Jurkat, Clone E6-1 (cell line): ENCODE data around the gene TRABD2A.
A peak's percentile ranks its signal among the peaks of the same experiment; 100 is the strongest.

Experiments
- DNase-seq: peaks from one replicate; pipeline ENCODE4 v3.0.0-alpha.2; 2011; ENCODE audit warnings: low read depth, low spot score
- H3K4me3 ChIP-seq: 2 replicates; pipeline ENCODE4 v1.5.1; 2011; ENCODE audit warnings: mild to moderate bottlenecking, low read length, control low read depth, moderate library complexity

Gene TRABD2A

DNA sequence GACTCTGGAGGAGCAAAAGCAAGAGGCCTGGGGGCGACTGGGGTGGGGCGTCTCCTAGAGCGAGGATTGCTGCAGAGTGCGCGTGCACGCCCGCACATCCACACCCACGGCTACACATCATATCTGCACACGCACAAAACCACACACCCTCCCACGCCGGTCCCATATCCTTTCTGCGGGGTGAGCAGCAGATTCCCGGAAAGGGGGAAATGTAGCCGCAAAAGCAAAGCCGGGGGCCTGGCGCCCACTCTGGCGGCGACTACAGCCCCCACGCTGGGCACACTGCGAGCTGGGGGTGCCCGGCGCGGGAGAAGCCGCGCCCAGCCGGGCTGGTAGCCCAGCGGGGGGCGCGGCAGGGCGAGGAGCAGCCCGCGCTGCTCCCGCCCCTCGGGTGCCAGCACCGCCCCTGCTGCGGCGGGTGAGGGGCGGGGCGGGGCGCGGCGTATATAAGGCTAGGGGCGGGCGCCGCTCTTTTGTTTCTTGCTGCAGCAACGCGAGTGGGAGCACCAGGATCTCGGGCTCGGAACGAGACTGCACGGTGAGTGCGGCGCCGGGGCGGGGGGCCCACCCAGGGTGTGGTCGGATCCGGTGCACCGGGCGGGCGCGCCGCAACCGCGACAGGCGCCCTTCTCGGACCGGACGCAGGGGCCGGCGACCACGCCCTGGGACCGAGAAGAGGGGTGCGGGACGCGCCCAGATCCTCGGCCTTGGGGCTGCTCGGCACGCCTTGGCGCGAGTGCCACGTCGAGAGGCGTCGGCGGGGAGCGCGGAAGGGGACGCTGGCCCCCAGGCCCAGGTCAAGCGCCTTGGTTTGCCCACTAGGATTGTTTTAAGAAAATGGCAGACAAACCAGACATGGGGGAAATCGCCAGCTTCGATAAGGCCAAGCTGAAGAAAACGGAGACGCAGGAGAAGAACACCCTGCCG lies 24.6 kb upstream of the TRABD2A start, which contains the start of gene TMSB10:
Gene TMSB10, plus strand, starts transcription at position 476 of the 927 bp plus-strand sequence.
- DNase-seq, result peak; percentile 66
- peak within 1 kb of the TSS; percentile 79 for H3K4me3 ChIP-seq

DNA sequence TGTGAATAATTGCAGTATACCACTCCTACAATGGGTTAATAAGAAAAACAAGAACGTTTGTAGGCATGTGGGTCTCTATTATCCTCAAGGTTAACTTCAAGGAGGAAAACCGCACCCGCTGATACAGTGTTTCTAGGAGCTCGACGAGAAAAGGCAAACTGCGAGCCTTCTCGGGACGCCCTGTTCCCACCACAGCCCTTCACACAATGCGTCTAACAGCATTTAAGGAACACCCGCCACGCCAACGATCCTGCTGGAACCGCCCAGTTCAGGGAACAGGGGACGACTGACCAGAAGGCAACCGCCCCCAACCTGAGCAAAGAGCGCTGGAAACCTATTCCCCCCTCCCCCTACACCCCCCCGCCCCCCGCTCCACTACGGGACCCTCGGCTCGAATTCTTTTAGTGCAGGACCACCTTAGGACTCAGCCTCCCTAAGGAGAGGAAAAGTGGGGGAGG lies 23.9 kb upstream of the TRABD2A start:
- H3K4me3 ChIP-seq, result peak overlapping the region; percentile 79
- peak; percentile 57 for DNase-seq

DNA sequence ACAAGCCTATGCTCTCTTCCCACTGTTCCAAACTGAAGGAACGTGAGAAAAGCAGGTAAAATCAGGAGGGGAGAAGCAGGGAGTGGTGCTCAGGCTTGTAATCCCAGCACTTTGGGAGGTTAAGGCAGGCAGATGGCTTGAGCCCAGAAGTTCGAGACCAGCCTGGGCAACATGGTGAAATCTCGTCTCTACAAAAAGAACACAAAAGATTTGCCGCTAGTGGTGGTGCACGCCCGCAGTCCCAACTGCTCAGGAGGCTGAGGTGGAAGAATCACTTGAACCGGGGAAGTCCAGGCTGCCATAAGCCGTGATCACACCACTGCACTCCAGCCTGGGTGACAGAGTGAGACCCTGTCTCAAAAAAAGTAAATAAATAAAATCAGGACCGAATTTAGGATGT lies 23.3 kb upstream of the TRABD2A start:
- H3K4me3 ChIP-seq, result no peak overlapping the region
- no peak for DNase-seq

DNA sequence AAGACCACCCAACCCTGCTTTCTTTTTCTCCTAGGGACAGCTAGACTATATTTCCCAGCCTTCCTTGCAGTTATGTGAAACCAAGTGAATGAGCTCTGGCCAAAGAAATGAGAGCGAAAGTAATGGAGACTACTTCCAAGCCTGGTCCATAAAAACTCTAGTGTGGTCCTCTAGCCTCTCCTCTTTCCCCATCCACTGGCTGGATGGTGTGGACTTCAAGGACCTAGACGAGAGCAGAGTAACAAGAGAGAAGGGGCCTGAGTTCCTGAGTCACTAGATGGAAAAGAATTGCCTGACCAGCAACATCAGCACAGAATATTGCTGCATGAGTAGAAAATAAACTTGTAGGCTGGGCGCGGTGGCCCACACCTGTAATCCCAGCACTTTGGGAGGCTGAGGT lies 21.6 kb upstream of the TRABD2A start:
- DNase-seq, result no peak
- no peak overlapping the region for H3K4me3 ChIP-seq

DNA sequence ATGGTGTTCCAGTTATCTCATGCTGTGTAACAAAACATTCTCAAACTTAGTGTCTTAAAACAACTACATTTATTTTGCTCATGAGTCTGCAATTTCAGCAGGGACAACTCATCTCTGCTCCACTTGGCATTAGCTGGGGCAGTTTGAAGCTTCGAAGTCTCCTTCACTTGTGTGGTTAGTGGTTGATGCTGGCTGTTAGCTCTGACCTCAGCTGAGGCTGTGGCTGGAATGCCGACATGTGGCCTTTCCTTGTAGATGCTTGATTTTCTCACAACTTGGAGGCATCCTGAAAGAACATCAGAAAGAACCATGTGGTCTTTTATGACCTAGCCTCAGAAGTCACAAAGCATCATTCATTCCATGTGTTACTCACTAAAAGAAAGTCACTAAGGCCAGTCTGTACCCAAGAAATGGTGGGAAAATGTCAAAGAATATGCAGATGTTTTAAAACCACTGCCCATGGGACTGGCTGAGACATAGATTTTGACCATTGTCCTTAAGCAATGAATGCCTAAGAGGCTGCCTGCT lies 20.8 kb upstream of the TRABD2A start:
- H3K4me3 ChIP-seq, result no peak overlapping the region
- no peak for DNase-seq

DNA sequence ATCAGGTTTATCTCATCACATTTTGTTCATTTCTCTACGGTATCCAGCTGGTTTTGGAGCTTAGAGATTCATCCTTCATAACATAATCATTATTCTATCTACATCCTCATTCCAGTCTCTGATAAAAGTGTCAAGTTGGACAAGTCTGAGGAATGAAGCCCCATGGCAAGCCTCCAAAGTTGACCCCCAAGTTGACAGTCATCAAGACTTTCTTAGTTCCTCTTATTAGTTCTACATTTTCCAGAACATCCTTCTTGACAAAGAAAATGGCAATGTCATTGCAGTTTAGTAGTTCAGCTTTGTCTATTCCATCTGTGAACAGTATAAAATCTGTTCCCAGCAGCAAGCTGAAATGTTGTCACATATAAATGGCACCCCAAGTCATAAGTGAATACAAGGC lies 20.1 kb upstream of the TRABD2A start:
- no peak for DNase-seq
- H3K4me3 ChIP-seq, result no peak overlapping the region

DNA sequence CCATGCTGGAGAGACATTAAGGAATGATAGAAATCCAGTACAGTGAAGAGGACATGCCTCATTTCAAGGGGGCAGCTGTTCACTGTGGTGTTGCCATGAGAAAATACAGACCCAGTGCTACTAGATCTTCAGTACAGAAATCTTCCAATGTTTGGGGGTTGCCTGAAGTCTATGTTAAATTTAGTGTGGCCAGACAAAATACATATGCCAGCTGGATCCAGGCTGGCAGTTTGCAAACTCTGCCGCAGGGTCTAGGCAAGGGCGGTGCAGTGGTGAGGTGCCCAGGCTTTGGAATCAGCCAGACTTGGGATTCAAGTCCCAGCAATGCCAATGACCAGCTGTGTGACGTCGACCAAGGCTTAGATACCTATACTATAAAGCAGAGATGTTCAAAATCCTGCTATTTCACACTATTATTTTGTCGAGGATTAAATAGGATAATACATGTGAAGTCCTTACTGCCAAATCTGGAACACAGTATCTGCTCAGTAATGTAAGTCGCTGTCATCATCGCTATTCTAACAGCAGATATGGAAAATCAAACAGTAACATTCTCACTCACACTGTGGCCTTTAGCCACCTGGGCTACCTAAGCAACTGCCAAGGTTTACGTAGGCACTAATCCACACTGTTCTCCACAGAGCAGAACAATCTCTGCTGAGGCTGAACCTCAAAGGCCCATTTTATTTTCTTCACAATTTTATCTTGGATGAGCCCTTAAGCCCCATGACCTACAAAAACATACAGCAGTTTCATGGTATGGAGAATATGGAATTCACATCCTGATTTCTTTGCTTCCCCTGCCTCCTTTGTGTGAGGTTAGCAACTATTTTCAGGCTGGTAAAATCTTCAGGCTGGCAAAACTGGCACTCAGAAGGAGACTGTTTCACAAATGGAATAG lies 18.7 kb upstream of the TRABD2A start:
- DNase-seq, result no peak
- H3K4me3 ChIP-seq, result no peak overlapping the region

DNA sequence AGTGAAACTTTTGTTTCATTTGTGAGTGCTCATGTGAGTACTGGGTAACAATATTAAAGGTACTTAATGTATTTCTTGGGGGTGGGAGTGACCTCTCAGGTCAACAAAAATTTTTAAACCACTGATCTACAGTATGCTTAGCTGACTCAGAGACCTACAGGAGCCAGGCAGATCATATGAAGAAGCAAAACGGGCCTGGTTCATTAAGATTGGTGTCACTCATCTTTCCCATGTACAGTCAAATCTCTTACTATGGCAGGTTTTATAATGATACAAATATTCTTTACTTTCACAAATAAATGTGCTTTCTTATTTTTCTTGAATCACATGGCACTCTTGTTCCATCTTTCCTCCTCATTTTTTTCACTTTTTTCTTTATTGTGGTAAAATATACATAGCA lies 16.9 kb upstream of the TRABD2A start:
- H3K4me3 ChIP-seq, result no peak overlapping the region
- DNase-seq, result no peak

DNA sequence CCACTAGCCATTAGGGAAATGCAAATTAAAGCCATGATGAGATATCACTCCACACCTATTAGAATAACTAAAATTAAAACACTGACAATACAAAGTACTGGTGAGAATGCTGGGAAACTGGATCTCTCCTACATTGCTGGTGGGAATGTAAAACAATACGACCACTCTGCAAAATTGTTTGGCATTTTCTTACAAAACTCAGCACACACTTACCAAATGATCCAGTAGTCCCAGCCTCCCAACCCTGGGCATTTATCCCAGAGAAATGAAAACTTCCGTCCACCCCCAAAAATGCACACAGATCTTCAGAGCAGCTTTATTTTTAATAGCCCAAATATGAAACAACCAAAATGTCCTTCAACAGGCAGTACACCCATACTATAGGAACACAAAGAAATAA lies 15.7 kb upstream of the TRABD2A start:
- H3K4me3 ChIP-seq, result no peak overlapping the region
- DNase-seq, result no peak

DNA sequence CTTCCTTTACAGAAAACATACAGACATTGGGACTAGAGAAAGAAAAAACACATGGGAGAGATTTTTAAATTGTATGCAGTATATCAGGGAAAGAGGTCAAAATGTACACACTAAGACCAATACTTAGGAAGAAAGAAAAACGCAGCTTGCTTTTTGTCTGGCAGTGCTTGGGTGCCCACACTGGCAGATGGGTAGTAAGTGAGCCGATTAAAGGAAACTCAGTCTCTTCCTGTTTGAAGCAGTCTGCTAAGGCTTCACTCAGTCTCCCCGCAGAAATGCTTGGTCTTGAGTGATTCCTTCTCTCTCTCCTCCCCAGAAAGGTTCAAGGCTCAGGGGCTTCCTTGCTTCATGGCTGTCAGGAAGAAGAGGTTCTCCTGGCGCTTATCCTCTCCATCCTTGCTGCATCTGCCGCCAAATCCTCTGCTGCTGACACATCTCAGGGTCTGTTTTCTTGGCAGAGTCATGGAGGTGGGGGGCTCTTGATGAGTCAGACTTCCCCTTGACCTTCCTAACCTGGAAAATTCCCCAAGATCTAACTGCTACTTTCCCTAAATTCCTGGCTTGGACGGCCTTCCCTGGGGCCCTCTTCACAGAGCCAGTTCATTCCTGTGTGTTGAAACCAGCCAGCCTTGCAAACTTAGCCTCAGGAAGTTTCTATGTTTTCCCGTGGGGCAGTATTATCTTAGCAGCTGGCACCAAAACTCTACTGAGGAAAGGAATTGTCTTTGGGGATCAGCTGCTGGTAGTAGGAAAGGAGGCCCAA lies 14.1 kb upstream of the TRABD2A start:
- no peak overlapping the region; the same call in 1 of the 2 replicates for H3K4me3 ChIP-seq

DNA sequence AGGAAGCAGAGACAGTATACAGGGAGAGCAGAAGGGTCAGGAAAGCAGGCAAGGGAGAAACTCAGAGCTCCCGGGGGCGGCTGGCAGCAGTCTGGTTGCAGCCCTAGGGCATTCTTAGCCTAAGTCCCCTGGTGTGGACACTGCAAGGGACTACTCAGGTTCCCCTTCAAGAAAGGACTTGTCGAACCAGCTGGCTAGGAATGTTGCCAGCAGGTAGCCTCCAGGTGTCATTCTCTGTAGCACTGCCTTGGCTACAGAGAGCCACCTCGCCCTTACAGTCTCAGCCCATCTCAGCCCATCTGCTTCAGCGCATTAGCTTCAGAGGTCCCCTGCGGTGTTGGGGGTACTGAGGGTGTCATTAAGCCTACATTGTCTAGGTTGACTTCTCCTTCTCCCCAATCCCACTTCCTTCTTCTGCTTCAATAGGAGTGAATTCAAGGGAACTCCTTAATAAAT lies 13.3 kb upstream of the TRABD2A start:
- no peak for DNase-seq

More for the DNA sequence above, 14.1 kb upstream of the TRABD2A start:
- DNase-seq, result peak; percentile 73

DNA sequence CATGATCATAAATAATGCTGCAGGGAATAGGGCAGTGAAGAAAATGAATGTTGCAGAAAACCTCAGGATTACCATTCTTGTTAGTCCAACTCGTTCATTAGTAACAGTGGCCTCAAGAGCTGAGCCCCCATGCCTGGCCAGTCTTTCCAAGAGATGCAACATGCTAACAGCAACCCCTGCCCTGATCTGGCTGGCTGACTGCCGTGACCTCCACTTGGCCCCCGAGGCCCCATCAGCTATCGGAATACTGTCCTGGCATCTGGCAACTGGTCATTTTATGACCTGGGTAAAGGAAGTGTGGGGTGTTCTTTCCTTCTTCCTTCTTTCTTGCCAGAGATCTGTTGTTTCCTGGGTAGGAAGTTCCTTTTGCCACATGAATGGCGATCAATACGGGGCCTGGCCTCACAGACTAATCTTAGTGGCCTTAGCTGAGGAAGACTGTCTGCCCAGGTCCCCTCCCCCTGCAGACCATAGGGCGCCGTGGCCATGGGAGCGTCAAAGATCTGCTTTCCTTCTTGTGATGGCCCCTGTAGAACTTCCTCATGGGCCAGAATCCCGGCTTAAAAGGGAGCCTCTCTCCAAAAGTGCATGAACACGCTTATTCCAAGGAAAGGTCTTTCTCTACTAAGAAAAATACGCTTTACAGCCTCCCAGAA lies 10.6 kb upstream of the TRABD2A start:
- H3K4me3 ChIP-seq, result no peak overlapping the region
- DNase-seq, result no peak

More for the DNA sequence above, 13.3 kb upstream of the TRABD2A start:
- no peak overlapping the region for H3K4me3 ChIP-seq

DNA sequence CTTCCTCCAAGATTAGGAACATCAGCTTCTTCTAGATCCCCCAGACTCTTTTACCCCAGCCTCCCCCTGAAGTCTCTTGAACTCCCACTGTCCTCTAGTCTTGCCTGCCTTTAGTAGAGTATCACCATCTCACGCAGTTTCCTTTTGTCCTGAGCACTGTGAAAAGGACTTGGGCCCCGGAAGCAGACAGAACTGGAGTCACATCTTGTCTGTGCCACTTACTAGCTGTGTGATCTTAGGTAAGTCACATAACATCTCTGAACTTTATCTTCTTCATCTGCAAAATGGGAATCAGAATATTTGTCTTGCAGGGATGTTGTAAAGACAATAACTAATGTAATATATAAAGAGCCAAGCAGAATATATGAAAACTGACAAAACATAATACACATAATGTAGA lies 8.4 kb upstream of the TRABD2A start:
- H3K4me3 ChIP-seq, result peak overlapping the region; percentile 46
- no peak for DNase-seq

DNA sequence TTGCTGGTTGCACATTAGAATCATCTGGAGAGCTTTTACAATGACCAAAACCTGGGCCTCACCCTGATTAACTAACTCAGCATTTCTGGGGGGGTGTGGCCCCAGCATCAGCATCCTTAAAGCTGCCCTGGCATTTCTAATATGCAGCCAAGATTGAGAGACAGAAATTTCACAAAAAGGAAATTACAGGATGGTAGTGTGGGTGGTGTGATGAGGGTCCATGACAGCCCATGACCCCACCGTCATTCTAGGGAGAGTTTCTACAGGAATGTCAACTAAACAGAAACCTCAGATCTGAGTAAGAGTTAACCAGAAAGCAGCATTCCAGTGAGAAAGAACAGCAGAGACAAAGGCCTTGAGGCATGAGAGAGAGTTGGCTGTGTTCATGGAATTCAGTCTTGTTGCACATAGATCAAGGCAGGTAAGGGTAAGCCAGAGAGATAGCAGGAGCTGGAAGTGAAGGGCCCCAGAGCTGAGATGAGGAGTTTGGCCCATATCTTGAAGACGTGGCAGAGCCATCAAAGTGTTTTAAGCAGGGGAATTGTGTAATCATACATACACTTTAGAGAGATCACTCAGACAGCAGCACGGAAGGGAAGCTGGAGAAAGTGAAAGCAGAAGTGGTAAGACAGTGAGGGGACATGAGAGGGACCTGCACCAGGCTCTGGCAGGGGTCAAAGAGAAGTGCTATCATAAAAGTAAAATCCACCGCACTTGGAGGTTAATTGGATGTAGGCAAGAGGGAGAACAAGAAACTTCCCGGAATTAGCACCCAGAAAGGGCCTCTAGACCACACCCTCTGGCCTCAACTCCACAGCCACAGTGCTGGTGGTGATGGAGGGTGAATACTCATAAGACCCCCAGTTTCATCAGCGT lies 7.8 kb upstream of the TRABD2A start:
- DNase-seq, result peak; percentile 81
- H3K4me3 ChIP-seq, result peak overlapping the region; percentile 46

DNA sequence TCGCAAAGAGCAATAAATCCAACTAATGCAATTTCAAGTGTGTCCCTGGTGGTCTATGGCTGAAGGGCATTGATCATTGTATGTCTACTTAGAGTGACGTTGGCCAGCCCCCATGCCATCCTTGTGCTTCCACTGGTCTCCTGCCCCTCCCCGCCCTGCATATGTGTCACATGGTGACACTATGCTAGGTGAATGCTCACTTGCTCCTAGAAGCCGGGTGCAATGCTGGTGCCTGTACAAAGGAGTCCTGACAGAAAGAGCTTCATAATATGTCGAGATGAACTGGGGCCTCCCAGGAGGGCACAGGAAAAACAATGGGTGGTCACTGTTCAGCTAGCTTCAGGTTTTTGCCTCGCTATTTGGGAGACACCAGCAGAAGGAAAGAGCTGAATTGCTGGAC lies 5.9 kb upstream of the TRABD2A start:
- DNase-seq, result no peak
- H3K4me3 ChIP-seq, result no peak overlapping the region

DNA sequence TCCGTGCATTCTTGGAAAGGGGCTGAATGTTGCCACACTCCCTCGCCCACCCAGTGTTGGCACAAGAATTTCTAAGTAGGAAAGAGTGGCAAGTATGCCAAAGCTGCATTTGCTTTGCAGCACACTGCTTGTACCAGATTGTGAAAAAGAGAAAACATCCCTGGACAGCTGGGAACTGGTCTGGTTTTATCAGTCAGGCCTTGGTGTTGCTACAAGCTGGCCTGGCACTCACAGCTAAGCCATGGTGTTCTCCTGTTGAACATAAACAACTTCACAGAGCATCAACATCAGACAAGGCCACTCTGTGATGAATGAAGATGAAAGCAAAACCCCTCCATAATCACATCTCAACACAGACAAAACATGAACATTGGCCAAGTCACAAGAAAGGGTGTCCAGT lies 4.2 kb upstream of the TRABD2A start:
- DNase-seq, result no peak
- no peak overlapping the region for H3K4me3 ChIP-seq

DNA sequence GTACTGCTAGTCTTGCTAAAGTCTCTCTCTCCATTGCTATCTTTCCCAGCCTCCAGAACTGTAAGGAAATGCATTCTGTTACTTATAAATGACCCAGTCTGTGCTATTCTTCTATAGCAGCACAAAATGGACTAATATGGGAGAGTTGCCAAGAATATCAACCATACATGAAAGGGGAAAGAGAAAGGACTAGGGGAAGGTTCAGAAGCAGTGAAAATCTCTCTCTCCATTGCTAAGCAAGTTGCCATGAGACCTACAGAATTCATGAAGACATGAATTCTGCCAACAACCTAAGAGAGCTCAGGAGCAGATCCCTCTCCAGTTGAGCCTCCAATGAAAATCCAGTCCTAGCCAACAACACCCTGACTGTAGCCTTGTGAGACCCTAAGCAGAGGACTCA lies 3.6 kb upstream of the TRABD2A start:
- no peak overlapping the region for H3K4me3 ChIP-seq
- DNase-seq, result no peak
